Measurements from ENCODE around the gene KATNB1.

KATNB1 gene

GRCh38 chr16:57736419-57737351 lies 1.1 kb downstream of the KATNB1 start:
- peak; percentile 36 for ATAC-seq
- TF ChIP-seq, protein P1, sequence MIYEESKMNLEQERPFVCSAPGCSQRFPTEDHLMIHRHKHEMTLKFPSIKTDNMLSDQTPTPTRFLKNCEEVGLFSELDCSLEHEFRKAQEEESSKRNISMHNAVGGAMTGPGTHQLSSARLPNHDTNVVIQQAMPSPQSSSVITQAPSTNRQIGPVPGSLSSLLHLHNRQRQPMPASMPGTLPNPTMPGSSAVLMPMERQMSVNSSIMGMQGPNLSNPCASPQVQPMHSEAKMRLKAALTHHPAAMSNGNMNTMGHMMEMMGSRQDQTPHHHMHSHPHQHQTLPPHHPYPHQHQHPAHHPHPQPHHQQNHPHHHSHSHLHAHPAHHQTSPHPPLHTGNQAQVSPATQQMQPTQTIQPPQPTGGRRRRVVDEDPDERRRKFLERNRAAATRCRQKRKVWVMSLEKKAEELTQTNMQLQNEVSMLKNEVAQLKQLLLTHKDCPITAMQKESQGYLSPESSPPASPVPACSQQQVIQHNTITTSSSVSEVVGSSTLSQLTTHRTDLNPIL (CRISPR knock-in tag; IDR thresholded peaks at IDR 0.05; ENCODE audit: low read depth), result peak; percentile 43; the same call in 1 of the 2 replicates
- no peak for TF ChIP-seq BACH2 (CRISPR knock-in tag; IDR thresholded peaks at IDR 0.05; ENCODE audit: borderline replicate concordance)

GRCh38 chr16:57738844-57739243 lies 3.3 kb downstream of the KATNB1 start:
- TF ChIP-seq ZNF565 (CRISPR knock-in tag; conservative IDR thresholded peaks at IDR 0.05; ENCODE audit: low read depth) (no peak), ESRRG (CRISPR knock-in tag; IDR thresholded peaks at IDR 0.05) (no peak), ARNTL (CRISPR knock-in tag; IDR thresholded peaks at IDR 0.05; ENCODE audit: borderline replicate concordance, low read depth) (no peak), SNAI2 (CRISPR knock-in tag; IDR thresholded peaks at IDR 0.05) (no peak), TCF4 (CRISPR knock-in tag; IDR thresholded peaks at IDR 0.05; ENCODE audit: borderline replicate concordance) (no peak), TSHZ2 (CRISPR knock-in tag; IDR thresholded peaks at IDR 0.05) (no peak), ZNF8 (CRISPR knock-in tag; IDR thresholded peaks at IDR 0.05) (no peak), ZC3H10 (CRISPR knock-in tag; IDR thresholded peaks at IDR 0.05) (no peak), RARB (CRISPR knock-in tag; IDR thresholded peaks at IDR 0.05) (no peak), GLIS3 (CRISPR knock-in tag; IDR thresholded peaks at IDR 0.05) (no peak), ZNF70 (CRISPR knock-in tag; IDR thresholded peaks at IDR 0.05) (no peak), ZFP3 (CRISPR knock-in tag; IDR thresholded peaks at IDR 0.05) (no peak)
- TF ChIP-seq, protein P2, sequence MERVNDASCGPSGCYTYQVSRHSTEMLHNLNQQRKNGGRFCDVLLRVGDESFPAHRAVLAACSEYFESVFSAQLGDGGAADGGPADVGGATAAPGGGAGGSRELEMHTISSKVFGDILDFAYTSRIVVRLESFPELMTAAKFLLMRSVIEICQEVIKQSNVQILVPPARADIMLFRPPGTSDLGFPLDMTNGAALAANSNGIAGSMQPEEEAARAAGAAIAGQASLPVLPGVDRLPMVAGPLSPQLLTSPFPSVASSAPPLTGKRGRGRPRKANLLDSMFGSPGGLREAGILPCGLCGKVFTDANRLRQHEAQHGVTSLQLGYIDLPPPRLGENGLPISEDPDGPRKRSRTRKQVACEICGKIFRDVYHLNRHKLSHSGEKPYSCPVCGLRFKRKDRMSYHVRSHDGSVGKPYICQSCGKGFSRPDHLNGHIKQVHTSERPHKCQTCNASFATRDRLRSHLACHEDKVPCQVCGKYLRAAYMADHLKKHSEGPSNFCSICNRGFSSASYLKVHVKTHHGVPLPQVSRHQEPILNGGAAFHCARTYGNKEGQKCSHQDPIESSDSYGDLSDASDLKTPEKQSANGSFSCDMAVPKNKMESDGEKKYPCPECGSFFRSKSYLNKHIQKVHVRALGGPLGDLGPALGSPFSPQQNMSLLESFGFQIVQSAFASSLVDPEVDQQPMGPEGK (CRISPR knock-in tag; IDR thresholded peaks at IDR 0.05; ENCODE audit: borderline replicate concordance), result no peak
- no peak for ATAC-seq

GRCh38 chr16:57739756-57740422 lies 4.3 kb downstream of the KATNB1 start:
- no peak for TF ChIP-seq ZNF8 (CRISPR knock-in tag; IDR thresholded peaks at IDR 0.05)
- TF ChIP-seq, protein P1 (CRISPR knock-in tag; IDR thresholded peaks at IDR 0.05; ENCODE audit: low read depth), result no peak
- TF ChIP-seq ESRRG (CRISPR knock-in tag; IDR thresholded peaks at IDR 0.05), result no peak
- TF ChIP-seq OSR1 (CRISPR knock-in tag; IDR thresholded peaks at IDR 0.05), result no peak
- TF ChIP-seq RARB (CRISPR knock-in tag; IDR thresholded peaks at IDR 0.05), result no peak
- no peak for TF ChIP-seq ZNF565 (CRISPR knock-in tag; conservative IDR thresholded peaks at IDR 0.05; ENCODE audit: low read depth)
- no peak for TF ChIP-seq TSHZ2 (CRISPR knock-in tag; IDR thresholded peaks at IDR 0.05)
- ATAC-seq, result no peak
